Keratinocyte (primary cell): ENCODE results near the gene DPF3. TPM values are rescaled to one million over a fixed set of nuclear protein-coding genes. Genes with fewer than 3 reads are reported as not detected.

Experiments used
- DNase-seq: peaks from one replicate; pipeline ENCODE4 v3.0.0-alpha.2; 2011; ENCODE audit warnings: low read depth, missing footprints, low spot score
- FAIRE-seq: peaks from 2 replicates; lab custom pipeline; 2011; peaks lifted over from hg19 to GRCh38; lab: Jason Lieb, UNC
- H2AFZ ChIP-seq: 2 replicates; pipeline ENCODE4 v1.6.0; 2012; ENCODE audit warnings: low read length, control low read depth, inconsistent platforms; ENCODE audit not compliant: control insufficient read depth
- H3K27ac ChIP-seq: 2 replicates; pipeline ENCODE4 v1.5.1; 2011; ENCODE audit warnings: low read length; ENCODE audit not compliant: control insufficient read depth, insufficient read depth
- H3K27me3 ChIP-seq: 3 replicates; pipeline ENCODE4 v1.6.0; 2011; ENCODE audit warnings: low read length; ENCODE audit not compliant: control insufficient read depth, insufficient read depth; ENCODE audit errors: extremely low read depth
- H3K36me3 ChIP-seq, 2 experiments: 2 replicates in 1 of 2; 3 replicates in 1 of 2; pipeline ENCODE4 v1.5.1; 2011; ENCODE audit warnings: low read length in 2 of 2, mild to moderate bottlenecking in 1 of 2; ENCODE audit not compliant: control insufficient read depth in 2 of 2, insufficient read depth in 2 of 2; ENCODE audit errors: extremely low read depth in 1 of 2
- H3K4me1 ChIP-seq: 3 replicates; pipeline ENCODE4 v1.5.1; 2011; ENCODE audit warnings: low read length; ENCODE audit not compliant: control insufficient read depth, insufficient read depth; ENCODE audit errors: extremely low read depth
- H3K4me2 ChIP-seq: 3 replicates; pipeline ENCODE4 v1.6.0; 2011; ENCODE audit warnings: low read depth, low read length; ENCODE audit not compliant: control insufficient read depth, insufficient read depth; ENCODE audit errors: extremely low read depth
- H3K4me3 ChIP-seq, 3 experiments: fragments of 200-600 bp in 1 of 3; sonication (generic) in 1 of 3; 2 replicates in 2 of 3; 3 replicates in 1 of 3; pipeline ENCODE4 v1.5.1; 2011 to 2016; ENCODE audit warnings: low read length in 3 of 3, mild to moderate bottlenecking in 3 of 3, control low read depth in 2 of 3, inconsistent platforms in 1 of 3, low read depth in 1 of 3, mixed read lengths in 1 of 3, mixed run types in 1 of 3, moderate library complexity in 1 of 3; ENCODE audit not compliant: control insufficient read depth in 2 of 3, insufficient read depth in 2 of 3; ENCODE audit errors: extremely low read depth in 1 of 3
- H3K79me2 ChIP-seq: 2 replicates; pipeline ENCODE4 v1.6.0; 2012; ENCODE audit warnings: low read length; ENCODE audit not compliant: control insufficient read depth, insufficient read depth
- H3K9ac ChIP-seq: 3 replicates; pipeline ENCODE4 v1.6.0; 2011; ENCODE audit warnings: low read length; ENCODE audit not compliant: control insufficient read depth, insufficient read depth; ENCODE audit errors: extremely low read depth
- H3K9me1 ChIP-seq: 3 replicates; pipeline ENCODE4 v1.6.0; 2011; ENCODE audit warnings: low read length; ENCODE audit not compliant: control insufficient read depth, insufficient read depth; ENCODE audit errors: extremely low read depth
- H3K9me3 ChIP-seq: 2 replicates; pipeline ENCODE4 v1.5.1; 2012; ENCODE audit warnings: low read depth, low read length; ENCODE audit not compliant: control insufficient read depth
- H4K20me1 ChIP-seq: 3 replicates; pipeline ENCODE4 v1.6.0; 2011; ENCODE audit warnings: low read length; ENCODE audit not compliant: control insufficient read depth, insufficient read depth; ENCODE audit errors: extremely low read depth
- CTCF ChIP-seq, 3 experiments: IDR thresholded peaks in 1 of 3; conservative IDR thresholded peaks in 1 of 3; optimal IDR thresholded peaks in 1 of 3; 2 replicates in 2 of 3; 3 replicates in 1 of 3; pipeline versions ENCODE3 to v1.5.1; 2011; ENCODE audit warnings: low read length in 3 of 3, mild to moderate bottlenecking in 3 of 3, moderate library complexity in 2 of 3, control low read depth in 1 of 3, inconsistent platforms in 1 of 3; ENCODE audit not compliant: insufficient read depth in 2 of 3; ENCODE audit errors: extremely low read depth in 1 of 3
- EZH2 ChIP-seq: IDR thresholded peaks from one replicate; pipeline ENCODE4 v1.6.1; 2012; ENCODE audit warnings: inconsistent platforms, mild to moderate bottlenecking, low read length, moderate library complexity
- dilution Hi-C: fragments of 300-500 bp; cut with MboI; formaldehyde crosslinking; loops from one replicate; pipeline ENCODE4 v1.7.0; 2020; ENCODE audit warnings: low sequenced_read_pairs; ENCODE audit not compliant: extremely low pct_ligation_motif_present
- polyA minus RNA-seq, 3 experiments: library from RNA; depleted of rRNA, polyadenylated mRNA; stranded (reverse); fragments of >200 nt; gene quantifications; 1 replicate in 1 of 3; 2 replicates in 1 of 3; 3 replicates in 1 of 3; pipeline ENCODE4 v1.2.3, GENCODE V29; 2011
- polyA plus RNA-seq, 5 experiments: library from polyadenylated mRNA; depleted of rRNA in 3 of 5; stranded (reverse) in 3 of 5; stranded (forward) in 1 of 5; unstranded in 1 of 5; fragments of >200 nt; gene quantifications; 1 replicate in 1 of 5; 2 replicates in 3 of 5; 3 replicates in 1 of 5; pipeline versions ENCODE4 v1.2.1 to v1.2.3, GENCODE V29; 2011 to 2012; ENCODE audit warnings: missing spikeins in 2 of 5, low read depth in 1 of 5, low replicate concordance in 1 of 5

DPF3 gene
- polyA plus RNA-seq (0.61 to 1.1 TPM (median 0.66 TPM) in 3 replicates), polyA minus RNA-seq (0.93 to 1.8 TPM (median 1.1 TPM) in 3 replicates)
- polyA plus RNA-seq (2011; ENCODE audit: low read depth): 0.36 TPM
- 0.33 and 0.48 TPM in 2 replicates for polyA plus RNA-seq (2011; cell fraction: cytosol; rRNA removed)
- 1.1 and 1.5 TPM in 2 replicates for polyA plus RNA-seq (2011; cell fraction: nucleus; rRNA removed)
- polyA plus RNA-seq (2012; ENCODE audit: low replicate concordance): 0.84 TPM in 1 of 2 replicates, not detected in the other
- not detected for polyA minus RNA-seq (2011; cell fraction: cytosol; rRNA and poly(A)+ RNA removed)
- polyA minus RNA-seq (2011; cell fraction: nucleus; rRNA and poly(A)+ RNA removed): 1.3 and 1.5 TPM in 2 replicates

GRCh38 chr14:72893636-72894322, at the start of gene DPF3:
Gene DPF3, minus strand, starts transcription at chr14:72894101. Its CDS starts 13 bp downstream, at chr14:72894088.
- Histone ChIP-seq H3K27me3 (peaks cover 24% of the 10 kb centered on the region), H3K4me1 (peaks cover 22% of the 10 kb centered on the region), H3K4me3 (peak within 1 kb of the TSS; percentile 56 to 99 (median 77)), H3K9ac (peak within 1 kb of the TSS; percentile 52), H3K79me2 (no peaks in the 10 kb centered on the region), H3K36me3 (no peaks in the 10 kb centered on the region), H4K20me1 (no peaks in the 10 kb centered on the region), H2AFZ (peak within 1 kb of the TSS; percentile 89), H3K9me1 (no peaks in the 10 kb centered on the region), H3K9me3 (no peaks in the 10 kb centered on the region), H3K4me2 (peak within 1 kb of the TSS; percentile 100), H3K27ac (no peak within 1 kb of the TSS)
- FAIRE-seq (no peak), DNase-seq (peak; percentile 38)
- TF ChIP-seq EZH2 (no peak), CTCF (optimal IDR thresholded peaks at IDR 0.05 in 1 of 3, IDR thresholded peaks at IDR 0.05 in 1 of 3, conservative IDR thresholded peaks at IDR 0.05 in 1 of 3; ENCODE audit: extremely low read depth in 1 of 3, insufficient read depth in 2 of 3, low read length in 3 of 3) (no peak)
- dilution Hi-C loops: no loop called here

GRCh38 chr14:72942934-72943333, 49.0 kb upstream of the DPF3 start:
- Histone ChIP-seq H3K9me3 (no peaks in the 10 kb centered on the region), H3K27me3 (no peaks in the 10 kb centered on the region), H3K79me2 (no peaks in the 10 kb centered on the region), H3K36me3 (peaks cover 18 to 36% of the 10 kb centered on the region in 2 experiments), H4K20me1 (no peaks in the 10 kb centered on the region), H3K4me1 (peaks cover 1% of the 10 kb centered on the region), H3K9me1 (no peaks in the 10 kb centered on the region), H3K4me2 (no peak overlapping the region), H3K9ac (no peak overlapping the region), H3K4me3 (no peak overlapping the region), H3K27ac (no peak overlapping the region), H2AFZ (no peak overlapping the region)
- TF ChIP-seq EZH2 (no peak), CTCF (optimal IDR thresholded peaks at IDR 0.05 in 1 of 3, IDR thresholded peaks at IDR 0.05 in 1 of 3, conservative IDR thresholded peaks at IDR 0.05 in 1 of 3; ENCODE audit: extremely low read depth in 1 of 3, insufficient read depth in 2 of 3, low read length in 3 of 3) (peak in 1 of 3 experiments; percentile 23)
- DNase-seq (no peak), FAIRE-seq (no peak)
- dilution Hi-C loops: no loop called here
